Forelimb muscle (tissue), 1 donor: ENCODE results near the gene ACOX3. TPM values are rescaled to one million over a fixed set of nuclear protein-coding genes. Genes with fewer than 3 reads are reported as not detected.

Source experiments
- DNase-seq: peaks from one replicate; pipeline ENCODE4 v3.0.0-alpha.2; 2013; ENCODE audit warnings: low read depth
- polyA plus RNA-seq: library from polyadenylated mRNA; unstranded; fragments of 120-200 nt; gene quantifications from one replicate; pipeline ENCODE4 v1.2.1, GENCODE V29; 2013; ENCODE audit not compliant: insufficient read length

The ACOX3 gene
- polyA plus RNA-seq, 1 donor = 11.7 TPM

DNA sequence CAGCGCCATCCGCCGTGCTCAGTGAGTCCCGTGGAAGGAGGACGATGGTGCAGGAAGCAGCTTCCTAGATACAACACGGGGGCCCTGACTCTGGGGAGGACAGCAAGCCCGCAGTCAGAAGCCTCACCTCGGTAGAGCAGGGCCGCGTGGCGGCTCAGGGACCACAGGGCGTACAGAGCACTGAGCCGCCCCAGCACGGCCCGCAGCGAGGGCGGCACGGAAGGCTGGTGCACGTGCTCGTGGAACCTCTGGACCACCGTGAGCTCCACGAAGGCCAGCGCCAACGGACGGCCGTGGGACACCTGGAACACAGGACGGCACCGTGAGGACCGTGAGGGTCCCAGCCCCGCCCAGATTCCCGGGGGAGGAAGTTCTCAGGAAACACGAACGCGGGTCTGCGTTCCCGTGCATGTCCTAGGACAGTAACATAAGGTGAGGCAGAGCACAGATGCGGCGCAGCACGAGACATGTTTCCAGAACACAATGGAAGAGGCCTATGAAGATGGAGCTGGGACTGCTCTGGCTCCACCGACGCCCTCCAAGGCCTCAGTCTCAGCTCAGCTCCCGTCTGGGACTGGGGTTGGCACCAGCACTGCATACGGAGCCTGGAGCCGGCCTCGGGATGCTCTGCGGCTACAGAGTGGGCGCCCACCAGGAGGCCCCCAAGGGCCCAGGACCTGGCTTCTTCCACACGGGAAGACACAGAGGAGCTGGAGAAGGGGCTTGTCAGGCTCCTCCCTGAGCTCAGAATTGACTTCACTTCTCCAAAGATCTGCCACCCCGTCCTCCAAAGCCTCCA, 65.5 kb downstream of the ACOX3 start:
- no peak for DNase-seq

DNA sequence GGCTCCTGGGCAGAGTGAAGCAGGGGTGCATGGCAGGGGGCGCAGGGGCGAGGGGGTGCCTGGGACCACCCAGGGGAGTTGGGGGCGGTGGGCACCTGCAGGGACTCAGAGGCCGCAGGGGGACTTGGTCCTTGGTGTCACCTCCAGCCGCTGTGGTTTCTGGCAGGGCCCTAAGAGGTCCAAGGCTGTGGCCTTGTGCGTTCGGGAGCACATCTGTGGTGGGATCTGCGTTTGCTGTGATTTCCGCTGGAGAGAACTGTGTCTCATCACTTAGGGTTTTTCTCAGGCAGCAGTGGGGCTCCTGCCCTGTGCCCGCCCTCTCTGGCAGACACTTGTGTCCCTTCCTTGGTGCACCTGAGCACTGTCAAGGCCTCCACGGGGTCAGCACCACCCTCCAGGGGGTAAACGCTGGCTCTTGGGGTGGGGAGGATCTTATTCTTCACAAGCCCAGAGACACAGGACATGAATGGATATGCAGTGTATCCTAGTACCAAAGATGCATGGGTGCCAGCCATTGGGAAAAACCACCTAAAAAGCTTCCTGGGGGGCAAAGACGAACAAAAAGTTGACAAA, 66.5 kb downstream of the ACOX3 start:
- no peak for DNase-seq

DNA sequence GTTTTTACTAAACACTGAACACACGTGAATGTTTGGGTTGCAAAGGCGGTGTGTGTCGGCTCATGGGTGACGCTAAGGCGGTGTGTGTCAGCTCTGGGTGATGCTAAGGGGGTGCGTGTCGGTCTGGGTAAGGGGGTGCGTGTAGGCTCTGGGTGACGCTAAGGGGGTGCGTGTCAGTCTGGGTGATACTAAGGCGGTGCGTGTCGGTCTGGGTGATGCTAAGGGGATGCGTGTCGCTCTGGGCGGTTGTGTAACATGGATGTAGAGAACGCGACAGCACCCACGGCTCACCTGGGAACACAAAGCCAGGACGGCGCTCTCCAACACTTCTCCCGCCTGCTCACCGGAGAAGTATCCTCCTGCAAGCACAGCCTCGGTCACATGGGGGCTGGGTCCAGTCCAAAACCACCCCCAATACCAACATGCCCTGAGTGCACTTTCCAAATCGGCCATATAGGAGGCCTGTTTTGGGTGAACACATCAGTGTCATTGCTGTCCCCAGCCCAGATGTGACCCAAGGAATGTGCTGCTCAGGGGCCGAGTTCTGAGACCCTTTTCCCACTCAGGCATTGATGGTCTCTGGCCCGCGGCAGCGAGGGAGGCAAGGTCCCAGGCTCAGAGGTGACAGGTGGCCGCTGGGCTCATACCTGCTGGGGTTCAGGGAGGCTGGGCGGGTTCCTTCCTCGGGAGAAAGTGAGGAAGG, 67.1 kb downstream of the ACOX3 start:
- DNase-seq = no peak

DNA sequence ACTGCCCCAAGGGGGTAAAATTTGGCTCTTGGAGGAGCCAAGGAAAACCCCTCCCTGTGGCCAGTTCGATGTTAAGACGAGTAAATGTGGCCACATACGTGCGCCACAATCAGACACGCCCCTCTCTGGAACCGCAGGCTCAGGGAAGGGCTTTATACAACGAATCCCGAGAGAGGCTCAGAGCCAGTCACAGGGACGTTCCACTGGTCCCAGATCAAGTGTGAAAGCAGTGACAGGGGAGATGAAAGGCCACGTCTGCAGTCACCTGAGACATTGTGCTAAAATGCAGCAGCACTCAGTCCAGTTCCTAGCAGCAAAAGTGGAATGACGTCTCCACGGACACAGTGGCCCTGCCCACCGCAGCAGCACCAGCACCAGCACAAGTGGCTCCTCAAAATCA, 68.0 kb downstream of the ACOX3 start:
- no peak for DNase-seq

GRCh38 chr4:8371596-8371995, 68.9 kb downstream of the ACOX3 start:
- no peak for DNase-seq

DNA sequence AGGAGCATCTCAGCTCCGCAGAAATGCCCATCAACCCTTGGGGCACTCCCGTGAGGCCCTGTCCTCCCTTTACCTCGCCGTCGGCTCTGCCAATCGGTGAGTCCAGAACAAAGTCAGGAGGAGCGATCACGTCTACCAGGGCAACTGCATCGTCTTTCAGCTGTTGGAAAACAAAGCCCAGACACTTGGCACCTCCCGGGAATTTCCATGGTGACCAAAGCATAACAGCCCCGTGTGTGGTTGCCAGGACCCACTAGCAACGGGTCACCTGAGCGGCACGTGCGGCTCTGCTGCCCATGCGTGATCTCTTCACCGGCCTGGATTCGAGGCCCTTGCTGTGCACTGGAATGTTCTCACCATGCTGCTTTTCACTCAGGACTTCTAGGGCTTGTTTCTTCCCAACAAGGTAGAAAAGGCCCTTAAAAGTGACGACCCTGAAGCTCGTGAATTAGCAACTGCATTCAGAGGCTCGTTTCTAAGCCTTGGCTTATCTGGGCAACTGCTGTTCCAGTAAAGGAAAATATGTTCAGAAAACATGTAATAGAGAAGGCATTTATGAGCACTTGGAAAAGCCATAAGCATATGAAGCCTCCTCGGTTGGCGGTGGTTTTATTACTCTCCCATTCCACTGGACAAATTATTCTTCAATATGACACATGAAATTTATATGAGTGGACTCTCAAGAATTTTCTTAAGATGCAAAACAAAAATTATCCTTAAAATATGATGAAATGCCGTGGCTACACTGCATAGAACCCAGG, 69.5 kb downstream of the ACOX3 start:
- DNase-seq = no peak

DNA sequence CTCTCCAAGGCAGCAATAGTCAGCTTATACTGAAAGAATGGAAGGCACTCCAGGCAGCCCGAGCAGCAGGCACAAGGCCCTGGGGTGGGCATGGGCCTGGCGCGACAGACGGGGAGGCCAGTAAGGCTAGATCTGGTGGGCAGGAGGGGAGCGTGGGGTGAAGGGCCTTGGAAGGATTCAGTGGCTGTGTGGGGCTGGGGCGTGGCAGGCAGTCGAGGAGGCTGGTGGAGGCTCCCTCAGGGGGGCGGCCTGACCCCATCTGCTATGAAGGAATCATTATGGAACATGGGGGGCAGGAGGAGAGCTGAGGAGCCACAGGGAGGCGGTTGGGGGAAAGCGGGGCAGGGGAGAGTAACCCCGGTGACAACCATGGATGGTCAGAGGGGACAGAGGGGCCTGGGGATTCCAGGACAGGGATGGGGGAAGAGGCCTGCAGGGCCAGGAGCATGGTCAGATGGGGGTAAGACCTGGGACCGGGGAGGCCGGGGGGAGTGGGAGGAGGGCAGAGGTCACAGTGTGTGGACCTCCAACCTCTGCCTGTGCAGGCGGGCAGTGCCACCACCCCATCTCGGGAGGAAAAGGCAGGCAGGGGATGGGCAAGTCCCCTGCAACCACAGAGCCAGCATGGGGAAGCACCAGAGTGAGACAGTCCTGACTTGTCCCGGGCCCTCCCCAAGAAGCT, 70.3 kb downstream of the ACOX3 start:
- DNase-seq = no peak

DNA sequence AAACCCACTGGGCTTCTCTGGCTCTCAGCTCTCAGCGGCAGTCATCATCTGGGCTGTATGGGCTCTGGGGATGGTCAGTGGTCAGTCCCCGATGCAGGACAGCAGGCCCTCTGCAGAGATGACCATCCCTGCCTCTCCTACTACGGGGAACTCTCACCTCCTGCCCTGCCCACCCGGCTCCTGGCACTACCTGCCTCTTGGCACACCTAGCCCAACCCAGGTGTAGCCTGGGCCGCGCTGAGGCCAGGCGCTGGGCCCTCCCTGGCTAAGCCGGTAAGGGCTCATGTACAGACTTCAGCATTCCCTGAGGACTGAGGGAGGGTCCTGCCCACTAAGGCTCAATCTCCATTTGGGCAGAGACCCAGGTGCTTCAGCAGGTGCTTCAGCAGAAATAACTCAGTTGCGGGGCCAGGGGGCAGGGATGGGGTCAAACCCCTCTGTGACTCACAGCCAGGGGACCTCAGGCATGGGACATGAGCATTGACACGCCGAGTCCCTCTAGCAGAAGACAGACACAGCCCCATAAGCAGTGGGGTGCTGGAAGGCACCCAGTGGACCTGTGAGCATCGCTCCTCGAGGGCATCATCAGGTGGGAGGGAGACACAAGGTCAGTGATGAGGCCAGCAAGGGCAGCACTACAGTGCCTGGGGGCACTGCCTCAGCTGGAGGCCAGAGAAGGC, 71.0 kb downstream of the ACOX3 start:
- no peak for DNase-seq

GRCh38 chr4:8368998-8369397, 71.5 kb downstream of the ACOX3 start:
- no peak for DNase-seq

DNA sequence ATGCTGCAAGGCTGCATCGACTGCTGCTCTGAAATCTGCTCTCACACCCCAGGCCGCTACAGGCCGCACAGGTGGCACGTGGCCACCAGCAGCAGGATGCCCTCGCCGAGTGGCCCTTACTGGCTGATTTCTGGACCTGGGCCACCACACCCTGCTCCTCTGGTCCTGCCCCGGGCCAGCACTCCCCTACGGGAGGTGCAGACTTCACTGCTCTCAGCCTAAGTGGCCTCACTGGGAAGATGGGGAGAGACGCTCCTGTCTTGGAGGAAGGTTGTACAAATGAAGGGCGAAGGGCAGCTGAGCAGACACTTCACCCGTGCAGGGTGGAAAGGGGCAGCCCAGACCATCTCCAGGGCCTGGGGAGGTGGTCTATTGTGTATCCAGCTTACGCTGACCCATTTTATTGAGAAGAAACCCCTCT, 72.5 kb downstream of the ACOX3 start:
- no peak for DNase-seq

- DNase-seq = no peak
Measured at GRCh38 chr4:8366601-8367000, 73.9 kb downstream of the ACOX3 start.

- DNase-seq = no peak
Measured at GRCh38 chr4:8365951-8366350, 74.6 kb downstream of the ACOX3 start.

GRCh38 chr4:8365353-8365752, 75.2 kb downstream of the ACOX3 start:
- no peak for DNase-seq

GRCh38 chr4:8364848-8365350, 75.6 kb downstream of the ACOX3 start:
- DNase-seq = no peak

DNA sequence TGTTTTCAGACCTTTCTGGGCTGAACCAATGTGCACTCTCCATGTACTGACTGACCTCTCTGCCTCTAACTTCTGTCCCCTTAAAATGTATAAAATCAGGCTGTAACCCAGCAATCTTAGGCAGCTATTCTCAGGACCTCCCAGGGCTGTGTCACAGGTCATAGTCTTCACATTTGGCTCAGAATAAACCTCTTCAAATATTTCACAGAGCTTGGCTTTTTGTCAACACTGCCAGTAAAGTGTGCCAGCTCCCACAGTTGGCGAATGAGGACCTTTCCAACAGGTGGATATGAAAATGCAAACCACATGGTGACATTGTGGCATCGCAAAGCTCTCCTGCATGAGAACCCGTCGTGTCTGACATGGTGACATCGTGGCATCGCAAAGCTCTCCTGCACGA, 76.4 kb downstream of the ACOX3 start:
- no peak for DNase-seq

- DNase-seq = no peak
Measured at GRCh38 chr4:8362483-8362882, 78.0 kb downstream of the ACOX3 start.

DNA sequence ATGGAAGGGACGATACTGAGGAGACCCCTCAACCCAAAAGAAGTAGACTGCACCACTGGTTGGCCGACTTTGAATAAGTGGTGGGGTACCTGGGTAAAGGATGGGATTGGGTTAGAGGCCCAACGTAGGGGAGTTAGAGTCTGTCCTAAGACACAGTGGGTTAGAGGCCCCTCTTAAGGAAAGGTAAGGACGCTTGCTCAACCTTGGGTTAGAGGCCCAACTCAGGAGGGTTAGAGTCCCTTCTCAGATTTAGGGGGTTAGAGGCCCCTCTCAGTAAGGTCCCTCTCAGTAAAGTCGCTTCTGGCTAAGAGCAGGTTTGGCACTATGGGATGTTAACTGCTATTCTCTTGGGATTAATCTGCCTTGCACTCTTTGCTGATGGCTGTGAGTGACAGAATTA, 81.3 kb downstream of the ACOX3 start:
- DNase-seq = no peak

- no peak for DNase-seq
Measured at GRCh38 chr4:8356856-8357255, 83.7 kb downstream of the ACOX3 start.

DNA sequence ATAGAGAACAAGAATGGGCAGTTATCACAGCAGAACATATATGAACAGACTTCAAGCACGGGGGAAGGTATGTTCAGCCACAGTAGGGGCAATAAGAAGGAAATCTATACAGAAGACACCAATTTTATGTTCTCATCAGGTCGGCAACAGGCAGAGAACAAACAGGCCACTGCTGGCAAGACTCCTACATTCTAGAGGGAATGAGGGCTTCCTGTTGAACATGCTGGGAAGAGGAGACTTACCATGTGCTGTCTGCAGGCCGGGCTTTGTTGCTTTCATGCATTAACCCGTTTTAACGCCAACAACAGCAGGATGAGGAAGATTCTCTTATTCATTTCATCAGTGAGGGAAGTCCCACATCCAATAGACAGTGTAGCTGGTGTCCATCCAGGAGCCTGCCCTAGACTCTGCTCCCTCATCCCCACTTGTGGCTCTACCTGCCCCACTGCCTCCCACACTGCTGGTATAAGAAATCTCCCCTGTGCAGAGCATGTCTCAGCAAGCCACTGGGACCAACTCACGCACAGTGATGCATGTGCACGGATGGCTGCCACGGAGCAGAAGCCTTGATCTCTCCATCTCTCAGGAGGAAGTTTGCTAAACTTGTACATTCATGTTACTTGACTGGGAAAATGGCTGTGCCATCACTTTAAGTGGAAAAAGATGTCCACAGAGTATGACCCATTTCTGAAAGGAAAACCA, 84.5 kb downstream of the ACOX3 start:
- DNase-seq = no peak

DNA sequence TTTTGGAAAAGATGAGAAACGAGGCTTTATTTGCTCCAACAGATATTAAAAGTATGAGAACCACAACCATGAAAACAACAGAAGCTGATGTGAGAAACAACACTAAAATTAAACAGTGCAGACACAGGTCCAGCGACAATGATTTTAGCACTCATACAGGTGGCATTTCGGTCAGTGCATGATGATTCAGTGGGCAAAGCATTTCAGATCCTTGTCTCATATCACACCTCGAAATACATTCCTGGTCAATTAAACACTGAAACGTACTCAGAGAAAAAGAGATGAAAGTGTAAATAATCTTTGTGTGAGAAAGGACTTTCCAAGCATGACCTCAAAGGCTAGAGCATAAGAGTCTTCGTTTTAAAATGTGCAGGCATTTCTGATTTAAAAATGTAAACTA, 85.2 kb downstream of the ACOX3 start:
- no peak for DNase-seq
